Panc1 (cell line): Measurements from ENCODE around the gene RASGRP2. TPM values are rescaled to one million over a fixed set of nuclear protein-coding genes. Genes with fewer than 3 reads are reported as not detected.

Source experiments
- ATAC-seq: fragments of 200-7000 bp; cut with Tn5 transposase; 2 replicates; pipeline ENCODE4 v1.9.1; 2020; ENCODE audit warnings: mild to moderate bottlenecking, moderate library complexity
- BruUV-seq: library from RNA; stranded (reverse); fragments of 400-500 nt; replicated peaks from 2 replicates; lab custom pipeline; 2021; lab: Mats Ljungman, UMichigan
- CTCF ChIA-PET: fragments of 300-600 bp; sonication (Branson Sonifier 250); formaldehyde crosslinking; loops from one replicate; lab custom pipeline; 2022; ENCODE audit warnings: antibody characterized with exemption; lab: Charles Lee
- POLR2A ChIA-PET: fragments of 300-600 bp; sonication (Branson Sonifier 250); formaldehyde crosslinking; loops from one replicate; lab custom pipeline; 2022; ENCODE audit warnings: antibody characterized with exemption; lab: Charles Lee
- DNase-seq: peaks from one replicate; pipeline ENCODE4 v3.0.0-alpha.2; 2010; ENCODE audit warnings: low read depth, low spot score
- H3K27ac ChIP-seq: 2 replicates; pipeline ENCODE4 v1.5.1; 2011; ENCODE audit warnings: mild to moderate bottlenecking, low read length, inconsistent platforms
- H3K27me3 ChIP-seq: fragments of 200-500 bp; sonication (Bioruptor generic); 2 replicates; pipeline ENCODE4 v1.6.0; 2014; ENCODE audit warnings: low read length, inconsistent platforms; ENCODE audit not compliant: control insufficient read depth, insufficient read depth
- H3K36me3 ChIP-seq: fragments of 200-500 bp; sonication (Bioruptor generic); 2 replicates; pipeline ENCODE4 v1.5.1; 2014; ENCODE audit warnings: inconsistent platforms, mild to moderate bottlenecking, low read length, moderate library complexity; ENCODE audit not compliant: control insufficient read depth, insufficient read depth
- H3K4me1 ChIP-seq: 2 replicates; pipeline ENCODE4 v1.5.1; 2011; ENCODE audit warnings: inconsistent platforms, mild to moderate bottlenecking, low read length, moderate library complexity; ENCODE audit not compliant: control insufficient read depth, insufficient read depth
- H3K4me3 ChIP-seq, 2 experiments: 2 replicates each; pipeline ENCODE4 v1.5.1; 2011 to 2012; ENCODE audit warnings: low read depth in 2 of 2, low read length in 2 of 2, mild to moderate bottlenecking in 2 of 2, inconsistent platforms in 1 of 2, moderate library complexity in 1 of 2
- H3K9me3 ChIP-seq: fragments of 200-500 bp; sonication (Bioruptor generic); 2 replicates; pipeline ENCODE4 v1.5.1; 2014; ENCODE audit warnings: low read depth, mild to moderate bottlenecking, inconsistent platforms, low read length, moderate library complexity; ENCODE audit not compliant: control insufficient read depth, insufficient read depth
- POLR2AphosphoS5 ChIP-seq: IDR thresholded peaks from 2 replicates; pipeline ENCODE4 v1.6.1; 2012; ENCODE audit warnings: mild to moderate bottlenecking, low read depth, low read length, moderate library complexity
- REST ChIP-seq, 2 experiments: IDR thresholded peaks; 2 replicates each; pipeline ENCODE4 v1.6.1; 2011 to 2012; ENCODE audit warnings: low read depth in 2 of 2, control low read depth in 1 of 2, low read length in 1 of 2, mild to moderate bottlenecking in 1 of 2, moderate library complexity in 1 of 2; ENCODE audit not compliant: insufficient read depth in 1 of 2
- SIN3A ChIP-seq: IDR thresholded peaks from 2 replicates; pipeline ENCODE4 v1.6.1; 2012; ENCODE audit warnings: low read depth, mild to moderate bottlenecking, low read length, moderate library complexity, borderline replicate concordance; ENCODE audit not compliant: insufficient read depth
- TCF7L2 ChIP-seq: IDR thresholded peaks from 2 replicates; pipeline ENCODE4 v1.6.1; 2011; ENCODE audit warnings: mild to moderate bottlenecking, low read depth, low read length, inconsistent platforms
- in situ Hi-C: cut with HindIII; loops from 2 replicates; pipeline ENCODE4 v1.10.0; 2016; ENCODE audit warnings: low sequenced_read_pairs, low pct_unique_long_range_greater_than_20kb
- intact Hi-C: fragments of 100-400 bp; cut with micrococcal nuclease; formaldehyde crosslinking; loops from one replicate; pipeline ENCODE4 v1.10.0; 2022; ENCODE audit not compliant: unreplicated experiment
- total RNA-seq: library from RNA; stranded (reverse); gene quantifications from one replicate; pipeline ENCODE4 v1.2.1, GENCODE V29; 2021; ENCODE audit not compliant: unreplicated experiment
- TF ChIP-seq, protein P1 (sequence below): fragments of 450-650 bp; IDR thresholded peaks from 2 replicates; pipeline ENCODE4 v1.5.1; 2017; ENCODE audit warnings: mild to moderate bottlenecking

RASGRP2 gene
- total RNA-seq, 1 experiment from 2014 or later: 3.7 TPM

GRCh38 chr11:64747961-64748665, 4.2 kb upstream of the RASGRP2 start:
- no peak overlapping the region for H3K27ac ChIP-seq
- peaks cover 13% of the 10 kb centered on the region for H3K4me1 ChIP-seq
- BruUV-seq: no TSS peak
- H3K9me3 ChIP-seq: no peaks in the 10 kb centered on the region
- TF ChIP-seq SIN3A (no peak), POLR2AphosphoS5 (no peak)
- DNase-seq: no peak
- ATAC-seq: no peak
- ChIA-PET POLR2A (interaction anchor here (0.7 kb wide), 2 partner anchors 30 to 42 kb away, joined by 8 to 9 read pairs; no protein-coding TSS in a partner anchor), CTCF (interaction anchor here (0.8 kb wide), 1 partner anchor 88 kb away, joined by 5 read pairs; no protein-coding TSS in a partner anchor)
- H3K27me3 ChIP-seq: no peaks in the 10 kb centered on the region
- intact Hi-C loops: no loop called here
- no peak overlapping the region for H3K4me3 ChIP-seq
- H3K36me3 ChIP-seq: no peaks in the 10 kb centered on the region
- in situ Hi-C loops: no loop called here

GRCh38 chr11:64746486-64746885, 2.5 kb upstream of the RASGRP2 start:
- TF ChIP-seq POLR2AphosphoS5 (no peak), SIN3A (no peak), TCF7L2 (no peak), REST (IDR thresholded peaks at IDR 0.05; ENCODE audit: insufficient read depth in 1 of 2, low read depth in 2 of 2, low read length in 1 of 2) (no peak)
- TF ChIP-seq, protein P1, sequence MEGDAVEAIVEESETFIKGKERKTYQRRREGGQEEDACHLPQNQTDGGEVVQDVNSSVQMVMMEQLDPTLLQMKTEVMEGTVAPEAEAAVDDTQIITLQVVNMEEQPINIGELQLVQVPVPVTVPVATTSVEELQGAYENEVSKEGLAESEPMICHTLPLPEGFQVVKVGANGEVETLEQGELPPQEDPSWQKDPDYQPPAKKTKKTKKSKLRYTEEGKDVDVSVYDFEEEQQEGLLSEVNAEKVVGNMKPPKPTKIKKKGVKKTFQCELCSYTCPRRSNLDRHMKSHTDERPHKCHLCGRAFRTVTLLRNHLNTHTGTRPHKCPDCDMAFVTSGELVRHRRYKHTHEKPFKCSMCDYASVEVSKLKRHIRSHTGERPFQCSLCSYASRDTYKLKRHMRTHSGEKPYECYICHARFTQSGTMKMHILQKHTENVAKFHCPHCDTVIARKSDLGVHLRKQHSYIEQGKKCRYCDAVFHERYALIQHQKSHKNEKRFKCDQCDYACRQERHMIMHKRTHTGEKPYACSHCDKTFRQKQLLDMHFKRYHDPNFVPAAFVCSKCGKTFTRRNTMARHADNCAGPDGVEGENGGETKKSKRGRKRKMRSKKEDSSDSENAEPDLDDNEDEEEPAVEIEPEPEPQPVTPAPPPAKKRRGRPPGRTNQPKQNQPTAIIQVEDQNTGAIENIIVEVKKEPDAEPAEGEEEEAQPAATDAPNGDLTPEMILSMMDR: no peak
- Histone ChIP-seq H3K4me3 (no peak overlapping the region), H3K27ac (no peak overlapping the region), H3K9me3 (no peaks in the 10 kb centered on the region), H3K27me3 (no peaks in the 10 kb centered on the region), H3K36me3 (no peaks in the 10 kb centered on the region; the same call in 1 of the 2 replicates), H3K4me1 (peaks cover 13% of the 10 kb centered on the region)
- CTCF ChIA-PET: no interaction called here
- BruUV-seq: no TSS peak
- DNase-seq (no peak), ATAC-seq (no peak)
- intact Hi-C loops: no loop called here
- in situ Hi-C loops: no loop called here
- POLR2A ChIA-PET: no interaction called here
